CD4-positive, alpha-beta memory T cell (primary cell): ENCODE results near the gene UCKL1. TPM values are rescaled to one million over a fixed set of nuclear protein-coding genes. Genes with fewer than 3 reads are reported as not detected.

Experiments
- CTCF ChIA-PET: fragments of 350-600 bp; sonication (Branson Sonifier 250); formaldehyde crosslinking; loops from one replicate; lab custom pipeline; 2021; ENCODE audit warnings: inconsistent platforms; ENCODE audit not compliant: partially characterized antibody; lab: Charles Lee
- POLR2A ChIA-PET: fragments of 350-600 bp; sonication (Branson Sonifier 250); formaldehyde crosslinking; loops from one replicate; lab custom pipeline; 2021; ENCODE audit not compliant: partially characterized antibody; lab: Charles Lee
- DNase-seq, 5 donors: peaks; one replicate each; pipeline versions ENCODE4 v3.0.0 to v3.0.0-alpha.2; 2020 to 2022; ENCODE audit warnings: mixed read lengths in 1 of 5
- H3K27ac ChIP-seq: one replicate; pipeline ENCODE4 v1.7.0; 2013; ENCODE audit warnings: low read depth, low read length
- H3K27me3 ChIP-seq: 2 replicates; pipeline ENCODE4 v1.7.0; 2013; ENCODE audit warnings: mild to moderate bottlenecking, low read length, moderate library complexity; ENCODE audit not compliant: insufficient read depth
- H3K36me3 ChIP-seq: 2 replicates; pipeline ENCODE4 v1.7.0; 2013; ENCODE audit warnings: mild to moderate bottlenecking, low read length, moderate library complexity; ENCODE audit not compliant: insufficient read depth
- H3K4me1 ChIP-seq: 2 replicates; pipeline ENCODE4 v1.7.0; 2013; ENCODE audit warnings: mild to moderate bottlenecking, low read length, moderate library complexity; ENCODE audit not compliant: insufficient read depth
- H3K4me3 ChIP-seq, 2 donors: one replicate each; pipeline ENCODE4 v1.7.0; 2013; ENCODE audit warnings: low read length in 2 of 2, mild to moderate bottlenecking in 1 of 2
- H3K9me3 ChIP-seq, 2 donors: one replicate each; pipeline ENCODE4 v1.7.0; 2013; ENCODE audit warnings: low read length in 2 of 2, control low read depth in 1 of 2; ENCODE audit not compliant: control insufficient read depth in 1 of 2
- H3K27ac Mint-ChIP-seq, 7 donors: one replicate each; pipeline ENCODE4 v1.8.0; 2020 to 2021; ENCODE audit warnings: mixed read lengths in 7 of 7, mild to moderate bottlenecking in 6 of 7, inconsistent platforms in 3 of 7, moderate library complexity in 3 of 7
- H3K27me3 Mint-ChIP-seq, 2 donors: one replicate each; pipeline ENCODE4 v1.8.0; 2020 to 2021; ENCODE audit warnings: mixed read lengths in 2 of 2
- H3K36me3 Mint-ChIP-seq, 2 donors: one replicate each; pipeline ENCODE4 v1.8.0; 2020 to 2021; ENCODE audit warnings: mixed read lengths in 2 of 2, inconsistent platforms in 1 of 2, mild to moderate bottlenecking in 1 of 2
- H3K4me1 Mint-ChIP-seq, 4 donors: one replicate each; pipeline ENCODE4 v1.8.0; 2020 to 2021; ENCODE audit warnings: mixed read lengths in 4 of 4, mild to moderate bottlenecking in 1 of 4
- H3K4me3 Mint-ChIP-seq, 8 donors: one replicate each; pipeline ENCODE4 v1.8.0; 2020 to 2021; ENCODE audit warnings: mixed read lengths in 8 of 8, mild to moderate bottlenecking in 7 of 8, moderate library complexity in 6 of 8, inconsistent platforms in 3 of 8
- H3K9me3 Mint-ChIP-seq, 8 donors: one replicate each; pipeline ENCODE4 v1.8.0; 2020 to 2021; ENCODE audit warnings: mixed read lengths in 8 of 8, mild to moderate bottlenecking in 5 of 8, inconsistent platforms in 3 of 8, moderate library complexity in 1 of 8
- intact Hi-C: fragments of 100-400 bp; cut with micrococcal nuclease; formaldehyde crosslinking; loops from one replicate; pipeline ENCODE4 v1.15.1; 2023
- polyA plus RNA-seq, 2 donors: library from polyadenylated mRNA; unstranded; fragments of 300-500 nt; fragmentation: Illumina TruSeq; gene quantifications; one replicate each; pipeline ENCODE4 v1.2.3, GENCODE V29; 2021
- total RNA-seq, 2 experiments: library from RNA; stranded (reverse); gene quantifications; one replicate each; pipeline ENCODE4 v1.2.3, GENCODE V29; 2021

UCKL1 gene
- total and polyA plus RNA-seq, 4 experiments from 2014 or later, result 26.2 to 55.1 (median 42.7) TPM

DNA sequence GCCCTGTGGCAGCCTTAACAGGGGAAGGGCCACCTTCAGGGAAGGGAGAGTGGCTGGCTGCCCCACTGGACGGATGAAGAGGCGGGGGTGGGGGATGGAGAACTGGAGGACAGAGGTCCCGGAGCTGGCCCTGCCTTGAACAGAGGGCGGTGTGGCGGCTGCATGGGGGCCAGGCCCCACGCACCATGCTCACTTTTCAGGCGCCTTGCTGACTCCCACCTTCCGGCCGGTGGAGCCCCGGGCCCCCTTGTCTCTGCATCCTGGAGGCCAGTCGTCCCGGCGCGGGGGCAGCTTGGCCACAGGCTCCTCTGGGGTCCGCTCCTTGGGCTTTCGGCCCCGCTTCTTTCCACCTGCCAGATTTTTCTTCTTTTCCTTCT, 3.5 kb upstream of the UCKL1 start:
- Mint-ChIP-seq H3K36me3 (peaks cover 0 to 18% of the 10 kb centered on the region in 2 donors), H3K4me3 (no peak overlapping the region), H3K27ac (no peak overlapping the region), H3K9me3 (no peaks in the 10 kb centered on the region), H3K4me1 (peaks cover 0 to 21% (median 13%) of the 10 kb centered on the region in 4 donors), H3K27me3 (no peaks in the 10 kb centered on the region)
- ChIA-PET CTCF (no interaction called here), POLR2A (interaction anchor here (4.5 kb wide), 1 partner anchor 8 kb away, joined by 24 read pairs; no protein-coding TSS in a partner anchor)
- Histone ChIP-seq H3K27me3 (no peaks in the 10 kb centered on the region), H3K9me3 (no peaks in the 10 kb centered on the region), H3K4me1 (peaks cover 26% of the 10 kb centered on the region), H3K4me3 (no peak overlapping the region), H3K27ac (no peak overlapping the region), H3K36me3 (no peaks in the 10 kb centered on the region)
- DNase-seq, result peak in 1 of 5 donors; percentile 23
- intact Hi-C loops, result loop anchor here (5.0 kb wide), 1 partner anchor 222 kb away; the partner anchor contains the start of genes LIME1 and SLC2A4RG

DNA sequence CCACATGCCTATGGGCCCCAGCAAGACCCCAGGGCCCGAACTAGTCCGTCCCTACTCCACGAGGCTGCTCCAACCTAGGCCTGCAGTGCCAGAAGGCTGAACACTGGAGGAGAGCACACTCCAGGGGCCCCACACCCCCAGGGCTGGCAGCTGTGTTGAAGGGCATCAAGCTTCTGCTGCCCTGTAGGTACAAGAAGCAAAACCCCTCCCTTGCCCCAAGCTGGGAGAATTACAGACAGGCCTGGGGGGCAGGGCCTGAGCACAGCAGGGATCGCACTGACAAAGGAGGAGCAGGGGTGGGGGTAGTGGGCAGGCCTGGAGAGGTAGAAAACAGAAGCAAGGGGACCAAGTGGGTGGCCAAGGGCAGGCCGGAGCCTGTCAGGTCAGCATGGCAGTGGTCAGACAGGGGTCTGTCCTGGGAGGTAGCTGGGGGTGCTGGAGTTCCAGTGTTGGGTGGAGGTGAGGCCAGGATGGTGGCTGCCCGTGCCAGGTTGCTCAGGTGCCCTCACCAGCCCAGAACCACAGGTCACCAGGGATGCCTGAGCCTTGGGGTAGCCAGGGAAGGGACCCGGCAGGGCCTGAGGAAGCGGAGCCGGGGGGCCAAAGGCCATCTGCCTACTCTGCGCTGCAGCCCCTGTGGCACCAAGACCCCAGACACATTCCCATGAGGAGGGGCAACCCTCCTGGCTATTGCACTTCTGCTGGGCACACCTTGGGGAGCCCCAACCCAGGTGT, 2.9 kb upstream of the UCKL1 start:
- peak overlapping the region in 2 of 7 donors; percentile 31 to 66 for H3K27ac Mint-ChIP-seq
- ChIA-PET POLR2A (interaction anchor here (0.9 to 4.5 kb wide), 3 partner anchors 9 to 63 kb away, joined by 3 to 24 read pairs (median 3); no protein-coding TSS in a partner anchor), CTCF (no interaction called here)
- peak in 1 of 5 donors; percentile 38 for DNase-seq
- intact Hi-C loops, result loop anchor here (5.0 kb wide), 1 partner anchor 222 kb away; the partner anchor contains the start of genes LIME1 and SLC2A4RG
- Histone ChIP-seq H3K27me3 (no peaks in the 10 kb centered on the region), H3K4me1 (peaks cover 32% of the 10 kb centered on the region), H3K27ac (no peak overlapping the region), H3K4me3 (no peak overlapping the region), H3K36me3 (no peaks in the 10 kb centered on the region), H3K9me3 (no peaks in the 10 kb centered on the region)
- H3K27me3 Mint-ChIP-seq, result no peaks in the 10 kb centered on the region
- H3K4me1 Mint-ChIP-seq, result peaks cover 3 to 27% (median 19%) of the 10 kb centered on the region in 4 donors
- peaks cover 0 to 18% of the 10 kb centered on the region in 2 donors for H3K36me3 Mint-ChIP-seq
- H3K9me3 Mint-ChIP-seq, result no peaks in the 10 kb centered on the region
- H3K4me3 Mint-ChIP-seq, result no peak overlapping the region

DNA sequence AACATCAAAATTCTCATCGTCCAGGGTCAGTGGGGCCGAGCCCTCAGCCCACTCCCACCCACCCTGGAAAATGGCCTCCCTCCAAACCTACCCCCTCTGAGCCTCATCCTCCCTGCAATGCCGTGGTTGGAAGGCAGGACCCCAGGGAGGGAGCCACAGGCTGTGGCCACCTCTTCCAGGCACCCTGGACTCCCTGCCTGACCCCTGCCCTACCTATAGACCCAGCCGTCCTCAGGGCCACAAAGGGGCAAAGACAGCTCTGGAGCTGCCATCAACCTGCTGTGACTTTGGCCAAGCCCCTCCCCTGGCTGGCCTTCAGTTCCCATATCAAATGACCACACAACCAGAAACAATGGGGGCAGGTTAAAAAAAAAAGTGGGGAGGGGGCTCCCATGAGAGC, 2.3 kb upstream of the UCKL1 start:
- intact Hi-C loops, result loop anchor here (5.0 kb wide), 1 partner anchor 221 kb away; the partner anchor contains the start of genes LIME1 and SLC2A4RG
- no peak overlapping the region for H3K27ac ChIP-seq
- DNase-seq, result peak in 1 of 5 donors; percentile 15
- H3K4me1 Mint-ChIP-seq, result peaks cover 9 to 33% (median 25%) of the 10 kb centered on the region in 4 donors
- no peaks in the 10 kb centered on the region for H3K27me3 ChIP-seq
- peaks cover 39% of the 10 kb centered on the region for H3K4me1 ChIP-seq
- H3K4me3 ChIP-seq, result no peak overlapping the region
- peaks cover 0 to 2% (median 0%) of the 10 kb centered on the region in 8 donors for H3K9me3 Mint-ChIP-seq
- POLR2A ChIA-PET, result interaction anchor here (0.9 to 4.5 kb wide), 3 partner anchors 10 to 63 kb away, joined by 3 to 24 read pairs (median 3); no protein-coding TSS in a partner anchor
- H3K36me3 Mint-ChIP-seq, result peaks cover 0 to 16% of the 10 kb centered on the region in 2 donors
- no peaks in the 10 kb centered on the region for H3K9me3 ChIP-seq
- H3K27me3 Mint-ChIP-seq, result no peaks in the 10 kb centered on the region
- no peaks in the 10 kb centered on the region for H3K36me3 ChIP-seq
- CTCF ChIA-PET, result no interaction called here
- peak overlapping the region in 3 of 8 donors; percentile 16 to 36 (median 25) for H3K4me3 Mint-ChIP-seq
- peak overlapping the region in 2 of 7 donors; percentile 66 to 82 for H3K27ac Mint-ChIP-seq

DNA sequence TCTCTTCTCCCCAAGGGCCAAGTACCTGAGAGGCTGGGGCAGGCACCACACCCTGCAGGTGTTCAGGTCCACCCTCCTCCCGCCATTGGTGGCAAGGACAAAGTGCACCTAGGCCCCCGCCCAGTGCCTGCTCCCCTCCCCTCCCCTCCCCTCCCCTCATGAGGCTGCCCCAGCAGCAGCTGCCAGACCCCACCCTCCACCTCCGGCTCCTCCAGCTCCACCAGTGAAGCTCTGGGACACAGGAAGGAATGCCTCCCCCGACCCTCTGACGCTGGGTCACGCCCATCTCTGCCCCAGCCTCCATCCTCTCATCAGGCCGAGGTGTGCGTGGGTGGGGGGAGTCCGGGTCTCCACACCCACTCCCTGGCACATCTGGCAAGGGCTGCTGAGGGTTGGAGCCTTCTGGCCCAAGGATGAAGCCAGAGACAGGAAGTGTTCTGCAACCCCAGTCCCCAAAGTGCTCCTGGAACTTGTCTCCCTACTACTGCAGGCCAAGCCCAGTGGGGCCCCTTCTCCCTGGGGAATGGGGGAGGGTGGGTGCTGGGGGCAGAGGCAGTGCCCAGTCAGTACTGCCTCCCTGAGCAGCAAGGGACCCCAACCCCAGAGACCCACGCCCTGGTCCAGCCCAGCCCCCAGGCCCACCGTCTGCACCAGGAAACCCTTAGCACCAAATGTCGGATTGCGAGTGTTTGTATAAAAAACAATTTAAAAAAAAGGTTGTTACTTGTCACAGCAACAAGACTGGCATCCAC, 1.6 kb upstream of the UCKL1 start:
- Mint-ChIP-seq H3K4me1 (peaks cover 9 to 39% (median 28%) of the 10 kb centered on the region in 4 donors), H3K36me3 (peaks cover 0 to 15% of the 10 kb centered on the region in 2 donors), H3K27me3 (no peaks in the 10 kb centered on the region), H3K9me3 (peaks cover 0 to 2% (median 0%) of the 10 kb centered on the region in 8 donors), H3K27ac (peak overlapping the region in 6 of 7 donors; percentile 27 to 90 (median 80)), H3K4me3 (peak overlapping the region in 5 of 8 donors; percentile 8 to 84 (median 62))
- H3K27ac ChIP-seq, result peak overlapping the region; percentile 62
- CTCF ChIA-PET, result interaction anchor here (2.0 kb wide), 1 partner anchor 22 kb away, joined by 10 read pairs; the partner anchor contains the start of genes PRPF6 and SAMD10
- POLR2A ChIA-PET, result interaction anchor here (1.0 to 4.5 kb wide), 8 partner anchors 10 to 437 kb away, joined by 3 to 31 read pairs (median 10); partner anchors contain the start of genes DNAJC5, PPDPF, PRPF6 and SAMD10
- peak overlapping the region in 1 of 2 donors; percentile 48 for H3K4me3 ChIP-seq
- H3K9me3 ChIP-seq, result no peaks in the 10 kb centered on the region
- H3K27me3 ChIP-seq, result no peaks in the 10 kb centered on the region
- H3K36me3 ChIP-seq, result no peaks in the 10 kb centered on the region
- DNase-seq, result peak in 1 of 5 donors; percentile 53
- intact Hi-C loops, result loop anchor here (5.0 kb wide), 1 partner anchor 221 kb away; the partner anchor contains the start of genes LIME1 and SLC2A4RG
- H3K4me1 ChIP-seq, result peaks cover 39% of the 10 kb centered on the region

GRCh38 chr20:63957004-63957689, 931 bp upstream of the UCKL1 start:
- CTCF ChIA-PET, result interaction anchor here (1.4 to 2.0 kb wide), 3 partner anchors 23 to 420 kb away, joined by 3 to 10 read pairs (median 3); partner anchors contain the start of genes PRPF6, PTK6 and SAMD10
- Mint-ChIP-seq H3K4me3 (peak overlapping the region; percentile 77 to 88 (median 83)), H3K4me1 (peaks cover 10 to 44% (median 29%) of the 10 kb centered on the region in 4 donors), H3K36me3 (peaks cover 0 to 15% of the 10 kb centered on the region in 2 donors), H3K27me3 (no peaks in the 10 kb centered on the region), H3K9me3 (peaks cover 0 to 2% (median 0%) of the 10 kb centered on the region in 8 donors), H3K27ac (peak overlapping the region; percentile 75 to 90 (median 86))
- DNase-seq, result peak; percentile 51 to 85 (median 55)
- no peaks in the 10 kb centered on the region for H3K27me3 ChIP-seq
- H3K27ac ChIP-seq, result peak overlapping the region; percentile 62
- H3K36me3 ChIP-seq, result no peaks in the 10 kb centered on the region
- intact Hi-C loops, result loop anchor here (5.0 kb wide), 1 partner anchor 220 kb away; the partner anchor contains the start of genes LIME1 and SLC2A4RG
- peaks cover 43% of the 10 kb centered on the region for H3K4me1 ChIP-seq
- POLR2A ChIA-PET, result interaction anchor here (0.6 to 4.5 kb wide), 17 partner anchors 11 to 436 kb away, joined by 3 to 31 read pairs (median 7); partner anchors contain the start of genes ARFRP1, DNAJC5, PCMTD2 and PPDPF
- H3K4me3 ChIP-seq, result peak overlapping the region; percentile 29 to 48
- no peaks in the 10 kb centered on the region for H3K9me3 ChIP-seq

GRCh38 chr20:63956664-63957003, 418 bp upstream of the UCKL1 start:
- H3K4me1 Mint-ChIP-seq, result peaks cover 10 to 44% (median 29%) of the 10 kb centered on the region in 4 donors
- no peaks in the 10 kb centered on the region for H3K27me3 ChIP-seq
- no peaks in the 10 kb centered on the region for H3K36me3 ChIP-seq
- no peaks in the 10 kb centered on the region for H3K27me3 Mint-ChIP-seq
- H3K36me3 Mint-ChIP-seq, result peaks cover 0 to 12% of the 10 kb centered on the region in 2 donors
- POLR2A ChIA-PET, result interaction anchor here (0.6 to 4.5 kb wide), 27 partner anchors 10 to 436 kb away, joined by 3 to 31 read pairs (median 5); partner anchors contain the start of genes ARFRP1, DNAJC5, PCMTD2 and PPDPF
- H3K4me3 ChIP-seq, result peak overlapping the region in 1 of 2 donors; percentile 48
- peaks cover 43% of the 10 kb centered on the region for H3K4me1 ChIP-seq
- no peaks in the 10 kb centered on the region for H3K9me3 ChIP-seq
- H3K27ac Mint-ChIP-seq, result peak overlapping the region; percentile 53 to 93 (median 84)
- H3K27ac ChIP-seq, result peak overlapping the region; percentile 62
- CTCF ChIA-PET, result interaction anchor here (0.8 to 2.0 kb wide), 5 partner anchors 24 to 419 kb away, joined by 3 to 10 read pairs (median 3); partner anchors contain the start of genes PRPF6, PTK6, SAMD10 and TPD52L2
- intact Hi-C loops, result loop anchor here (1.0 to 5.0 kb wide), 8 partner anchors 25 to 298 kb away; partner anchors contain the start of genes ARFRP1, DNAJC5, LIME1 and PRPF6
- H3K9me3 Mint-ChIP-seq, result peaks cover 0 to 2% (median 0%) of the 10 kb centered on the region in 8 donors
- H3K4me3 Mint-ChIP-seq, result peak overlapping the region; percentile 75 to 88 (median 84)
- DNase-seq, result no peak
